Amniotic epithelial cell (primary cell): ENCODE data around the gene CPN1.
"Not testable (repeated sequence)": the region's sequence is repeated elsewhere in the genome, so short reads cannot be mapped to it uniquely, and the experiment has no call there.

Experiments used
- DNase-seq: peaks from one replicate; pipeline ENCODE4 v3.0.0-alpha.2; 2010; ENCODE audit warnings: low read depth

The CPN1 gene

GRCh38 chr10:100081075-100082001 is at the start of gene CPN1:
Gene CPN1 (minus strand): TSS chr10:100081869. CDS start chr10:100081625, 244 bp downstream.
- DNase-seq: no peak

GRCh38 chr10:100130831-100131230 is 49.2 kb upstream of the CPN1 start:
- DNase-seq: no peak

- DNase-seq: no peak
These were observed 47.8 kb upstream of the CPN1 start for GRCh38 chr10:100129424-100129823.

GRCh38 chr10:100128951-100129350 is 47.3 kb upstream of the CPN1 start:
- DNase-seq: no peak

GRCh38 chr10:100125335-100125734 is 43.7 kb upstream of the CPN1 start:
- not testable (repeated sequence) for DNase-seq

- no peak for DNase-seq
These were observed 42.4 kb upstream of the CPN1 start for GRCh38 chr10:100124097-100124496.

GRCh38 chr10:100122780-100123179 is 41.1 kb upstream of the CPN1 start:
- no peak for DNase-seq

GRCh38 chr10:100120550-100120949 is 38.9 kb upstream of the CPN1 start:
- DNase-seq: no peak

GRCh38 chr10:100119726-100120125 is 38.1 kb upstream of the CPN1 start:
- no peak for DNase-seq

GRCh38 chr10:100114976-100115770 is 33.5 kb upstream of the CPN1 start:
- no peak for DNase-seq

- no peak for DNase-seq
These were observed 32.8 kb upstream of the CPN1 start for GRCh38 chr10:100114460-100114859.

- no peak for DNase-seq
These were observed 28.0 kb upstream of the CPN1 start for GRCh38 chr10:100109670-100110069.

- no peak for DNase-seq
These were observed 25.2 kb upstream of the CPN1 start for GRCh38 chr10:100106865-100107264.

GRCh38 chr10:100104300-100104699 is 22.6 kb upstream of the CPN1 start:
- DNase-seq: peak; percentile 13

- peak; percentile 80 for DNase-seq
These were observed 21.9 kb upstream of the CPN1 start for GRCh38 chr10:100103581-100103980.

GRCh38 chr10:100101192-100102076 is 19.8 kb upstream of the CPN1 start:
- peak; percentile 10 for DNase-seq

GRCh38 chr10:100100651-100101184 is 19.0 kb upstream of the CPN1 start:
- DNase-seq: peak; percentile 68

- DNase-seq: no peak
These were observed 7.6 kb upstream of the CPN1 start for GRCh38 chr10:100089241-100089640.

GRCh38 chr10:100086708-100087107 is 5.0 kb upstream of the CPN1 start:
- DNase-seq: not testable (repeated sequence)

GRCh38 chr10:100085596-100085995 is 3.9 kb upstream of the CPN1 start:
- no peak for DNase-seq

- DNase-seq: no peak
These were observed 2.0 kb upstream of the CPN1 start for GRCh38 chr10:100083623-100084022.

- not testable (repeated sequence) for DNase-seq
These were observed 607 bp upstream of the CPN1 start for GRCh38 chr10:100082276-100082675.
